Measurements from ENCODE around the gene CHTOP.

Gene CHTOP

DNA sequence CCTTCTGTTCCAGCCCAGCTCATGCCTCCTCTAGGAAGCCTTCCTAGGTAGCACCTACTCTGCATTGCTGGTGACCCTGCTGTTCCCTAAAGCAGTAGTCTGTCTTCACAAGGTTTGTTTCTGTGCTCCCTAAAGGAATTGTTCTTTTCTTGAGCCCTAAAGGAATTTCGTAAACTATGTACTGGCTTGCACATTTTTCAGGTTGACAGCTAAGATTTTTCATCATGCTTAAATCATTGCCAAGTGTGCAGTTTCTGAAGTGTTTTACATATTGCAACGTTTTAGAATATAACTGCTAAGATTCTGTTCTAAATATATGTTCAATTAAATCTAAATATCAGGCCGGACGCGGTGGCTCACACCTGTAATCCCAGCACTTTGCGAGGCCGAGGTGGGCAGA, 34.0 kb upstream of the CHTOP start:
- no peak for TF ChIP-seq POU2F2 (IDR thresholded peaks at IDR 0.05; ENCODE audit: low read depth, low read length)
- no peak for TF ChIP-seq TAF1 (IDR thresholded peaks at IDR 0.05; ENCODE audit: low read depth, low read length)
- no peak for TF ChIP-seq POLR2AphosphoS5 (IDR thresholded peaks at IDR 0.05; ENCODE audit: low read depth, low read length)
- no peak for TF ChIP-seq SPI1 (IDR thresholded peaks at IDR 0.05; ENCODE audit: low read depth, low read length)
- no peak for TF ChIP-seq PAX5 (IDR thresholded peaks at IDR 0.05; ENCODE audit: insufficient read depth, low read length, severe bottlenecking)
- no peak for TF ChIP-seq POLR2A (IDR thresholded peaks at IDR 0.05; ENCODE audit: low read depth, low read length)
- FAIRE-seq (no peak), DNase-seq (ENCODE audit: insufficient read length, low spot score) (no peak)

DNA sequence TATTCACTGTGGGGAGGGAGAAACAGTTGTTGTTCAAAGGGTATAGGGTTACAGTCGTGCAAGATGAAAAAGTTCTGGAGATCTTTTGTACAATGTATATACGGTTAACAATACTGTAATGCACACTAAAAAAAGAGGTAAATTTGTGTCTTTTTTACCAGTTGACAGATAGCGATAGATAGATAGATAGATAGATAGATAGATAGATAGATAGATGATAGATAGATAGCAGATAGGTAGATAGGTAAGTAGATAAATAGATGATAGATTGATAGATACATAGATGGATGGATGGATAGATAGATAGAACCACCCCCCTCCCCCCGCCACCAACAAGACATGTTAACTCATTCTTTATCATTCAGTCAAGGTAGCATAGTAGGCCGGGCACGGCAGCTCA, 31.1 kb upstream of the CHTOP start:
- DNase-seq (ENCODE audit: insufficient read length, low spot score): no peak
- TF ChIP-seq POLR2A (IDR thresholded peaks at IDR 0.05; ENCODE audit: low read depth, low read length): no peak
- no peak for TF ChIP-seq POU2F2 (IDR thresholded peaks at IDR 0.05; ENCODE audit: low read depth, low read length)
- no peak for TF ChIP-seq TAF1 (IDR thresholded peaks at IDR 0.05; ENCODE audit: low read depth, low read length)
- TF ChIP-seq SPI1 (IDR thresholded peaks at IDR 0.05; ENCODE audit: low read depth, low read length): no peak
- TF ChIP-seq POLR2AphosphoS5 (IDR thresholded peaks at IDR 0.05; ENCODE audit: low read depth, low read length): no peak
- TF ChIP-seq PAX5 (IDR thresholded peaks at IDR 0.05; ENCODE audit: insufficient read depth, low read length, severe bottlenecking): no peak

DNA sequence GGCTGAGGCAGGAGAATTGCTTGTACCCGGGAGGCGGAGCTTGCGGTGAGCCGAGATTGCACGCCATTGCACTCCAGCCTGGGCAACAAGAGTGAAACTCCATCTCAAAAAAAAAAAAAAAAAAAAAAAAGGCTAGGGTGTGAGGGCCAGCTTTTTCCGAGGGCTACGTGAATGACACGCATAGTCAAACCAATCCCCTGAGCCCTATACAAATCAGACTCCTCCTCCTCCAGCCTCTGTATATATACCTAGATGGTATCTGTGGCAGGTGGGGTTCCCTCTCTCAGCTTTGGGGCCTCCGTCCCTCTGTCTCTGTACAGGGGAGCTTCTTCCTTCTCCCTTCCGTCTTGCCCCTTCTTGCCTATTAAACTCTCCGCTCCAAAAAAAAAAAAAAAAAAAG, 27.7 kb upstream of the CHTOP start:
- DNase-seq (ENCODE audit: insufficient read length, low spot score) (no peak), FAIRE-seq (no peak)
- no peak for TF ChIP-seq TAF1 (IDR thresholded peaks at IDR 0.05; ENCODE audit: low read depth, low read length)
- TF ChIP-seq POLR2AphosphoS5 (IDR thresholded peaks at IDR 0.05; ENCODE audit: low read depth, low read length): no peak
- no peak for TF ChIP-seq POU2F2 (IDR thresholded peaks at IDR 0.05; ENCODE audit: low read depth, low read length)
- no peak for TF ChIP-seq SPI1 (IDR thresholded peaks at IDR 0.05; ENCODE audit: low read depth, low read length)
- TF ChIP-seq POLR2A (IDR thresholded peaks at IDR 0.05; ENCODE audit: low read depth, low read length): no peak
- TF ChIP-seq PAX5 (IDR thresholded peaks at IDR 0.05; ENCODE audit: insufficient read depth, low read length, severe bottlenecking): no peak

More for the DNA sequence above, 31.1 kb upstream of the CHTOP start:
- no peak for FAIRE-seq

DNA sequence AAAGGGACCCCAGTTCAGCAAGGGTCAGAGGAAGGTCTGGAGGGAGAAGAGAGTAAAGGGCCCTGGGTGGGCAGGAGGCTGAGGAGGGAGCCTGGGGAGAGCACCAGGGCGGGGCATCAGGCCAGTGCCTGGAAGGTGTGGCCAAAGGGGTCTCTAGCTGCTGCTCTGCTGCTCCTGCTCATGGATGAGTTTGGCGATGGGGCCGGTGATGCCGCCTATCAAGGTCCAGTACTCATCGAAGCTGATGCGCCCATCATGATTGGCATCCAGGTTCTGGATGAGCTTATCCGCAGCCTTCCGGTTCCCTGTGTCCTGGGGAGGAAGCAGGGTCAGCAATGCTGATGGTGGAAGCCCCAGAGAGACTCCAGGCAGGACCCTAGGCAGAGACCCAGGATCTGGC, 26.5 kb upstream of the CHTOP start:
- no peak for TF ChIP-seq SPI1 (IDR thresholded peaks at IDR 0.05; ENCODE audit: low read depth, low read length)
- no peak for TF ChIP-seq TAF1 (IDR thresholded peaks at IDR 0.05; ENCODE audit: low read depth, low read length)
- TF ChIP-seq POLR2A (IDR thresholded peaks at IDR 0.05; ENCODE audit: low read depth, low read length): no peak
- no peak for TF ChIP-seq POU2F2 (IDR thresholded peaks at IDR 0.05; ENCODE audit: low read depth, low read length)
- no peak for TF ChIP-seq PAX5 (IDR thresholded peaks at IDR 0.05; ENCODE audit: insufficient read depth, low read length, severe bottlenecking)
- no peak for TF ChIP-seq POLR2AphosphoS5 (IDR thresholded peaks at IDR 0.05; ENCODE audit: low read depth, low read length)
- FAIRE-seq (no peak), DNase-seq (ENCODE audit: insufficient read length, low spot score) (no peak)

DNA sequence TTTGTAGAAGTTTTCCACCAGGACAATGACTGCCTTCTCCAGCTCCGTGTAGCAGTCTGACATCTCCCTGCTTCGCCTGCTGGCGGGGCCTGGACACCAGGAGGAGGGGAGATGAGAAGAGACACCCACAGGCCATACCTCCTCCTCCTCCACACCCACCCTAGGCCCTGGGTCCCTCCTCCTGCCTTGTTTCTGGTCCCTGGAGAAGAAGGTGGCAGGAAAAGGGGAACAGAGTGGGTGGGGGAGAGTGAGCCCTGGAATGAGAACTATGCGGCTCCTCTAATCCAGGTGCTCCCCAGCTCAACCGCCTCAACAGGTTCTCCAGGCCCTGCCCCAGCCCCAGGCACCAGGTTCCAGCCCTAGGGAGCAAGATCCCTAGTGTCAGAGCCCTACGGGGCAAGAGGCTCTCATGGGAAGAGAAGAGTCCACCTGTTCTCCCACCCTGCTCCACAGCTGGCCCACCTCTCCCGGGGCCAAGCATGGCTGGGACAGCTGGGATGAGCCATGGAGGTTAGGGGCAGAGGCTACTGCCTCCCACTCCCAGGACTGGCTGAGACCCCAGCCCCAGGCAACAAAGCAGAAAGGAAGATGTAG, 25.7 kb upstream of the CHTOP start:
- no peak for FAIRE-seq

DNA sequence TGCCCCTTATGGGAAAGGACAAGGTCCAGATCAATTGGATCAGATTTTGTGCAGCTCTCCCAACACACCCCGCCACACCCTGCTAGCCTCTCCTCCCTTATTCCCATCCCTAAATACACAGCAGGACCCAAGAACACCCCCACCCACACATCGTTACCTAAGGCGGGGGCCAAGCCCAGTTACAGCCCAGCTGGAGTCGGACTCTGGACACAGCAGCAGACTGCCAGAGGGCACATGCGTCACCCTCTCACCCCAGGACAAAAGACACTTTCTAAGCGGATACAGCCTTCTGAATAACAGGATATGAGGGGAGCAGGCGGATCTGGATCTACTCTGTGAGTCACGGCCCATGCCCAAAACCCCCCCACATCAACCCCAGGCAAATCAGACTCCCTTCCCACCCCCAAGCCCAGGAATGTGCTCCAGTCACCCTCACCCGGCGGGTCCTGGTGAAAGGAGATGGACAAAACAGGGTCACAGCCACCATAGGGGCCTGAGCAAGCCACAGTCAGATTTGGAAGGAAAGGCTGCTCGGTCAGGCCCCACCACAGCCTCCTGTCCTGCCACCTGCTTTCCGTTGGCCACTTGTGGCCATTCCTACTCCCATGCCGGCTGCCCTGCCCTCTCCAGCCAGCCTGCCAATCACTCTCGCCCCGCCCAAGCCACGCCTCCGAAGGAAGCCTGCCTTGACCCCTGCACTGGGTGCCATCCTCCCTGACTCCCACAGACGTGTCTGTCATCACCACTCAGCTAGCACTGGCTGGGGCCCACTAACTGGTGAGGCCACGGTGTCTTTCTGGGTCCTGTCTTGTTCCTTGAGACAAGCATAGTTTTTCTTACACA, 24.9 kb upstream of the CHTOP start:
- no peak for TF ChIP-seq TAF1 (IDR thresholded peaks at IDR 0.05; ENCODE audit: low read depth, low read length)
- TF ChIP-seq PAX5 (IDR thresholded peaks at IDR 0.05; ENCODE audit: insufficient read depth, low read length, severe bottlenecking): no peak
- no peak for TF ChIP-seq POLR2AphosphoS5 (IDR thresholded peaks at IDR 0.05; ENCODE audit: low read depth, low read length)
- TF ChIP-seq POLR2A (IDR thresholded peaks at IDR 0.05; ENCODE audit: low read depth, low read length): no peak
- no peak for TF ChIP-seq SPI1 (IDR thresholded peaks at IDR 0.05; ENCODE audit: low read depth, low read length)
- TF ChIP-seq POU2F2 (IDR thresholded peaks at IDR 0.05; ENCODE audit: low read depth, low read length): no peak
- no peak for FAIRE-seq
- DNase-seq (ENCODE audit: insufficient read length, low spot score): no peak

More for the DNA sequence above, 25.7 kb upstream of the CHTOP start:
- DNase-seq (ENCODE audit: insufficient read length, low spot score): no peak
- TF ChIP-seq POLR2AphosphoS5 (IDR thresholded peaks at IDR 0.05; ENCODE audit: low read depth, low read length) (no peak), PAX5 (IDR thresholded peaks at IDR 0.05; ENCODE audit: insufficient read depth, low read length, severe bottlenecking) (no peak), POU2F2 (IDR thresholded peaks at IDR 0.05; ENCODE audit: low read depth, low read length) (no peak), POLR2A (IDR thresholded peaks at IDR 0.05; ENCODE audit: low read depth, low read length) (no peak), TAF1 (IDR thresholded peaks at IDR 0.05; ENCODE audit: low read depth, low read length) (no peak), SPI1 (IDR thresholded peaks at IDR 0.05; ENCODE audit: low read depth, low read length) (no peak)

DNA sequence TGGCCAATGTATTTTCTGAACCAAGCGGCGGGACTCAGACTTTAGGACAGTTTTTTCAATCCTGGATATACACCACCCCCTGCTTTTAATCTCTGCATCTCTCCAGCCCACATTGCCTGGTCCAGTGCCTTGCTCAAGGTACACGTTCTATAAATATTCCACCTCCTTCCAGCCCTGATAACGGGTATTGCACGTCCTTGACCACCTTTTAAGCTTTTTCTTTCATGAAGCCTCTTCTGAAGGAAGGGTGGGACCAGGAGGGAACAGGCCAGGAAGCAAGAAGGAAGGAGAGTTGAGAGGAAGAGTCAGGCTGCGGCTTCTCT, 24.3 kb upstream of the CHTOP start:
- FAIRE-seq (no peak), DNase-seq (ENCODE audit: insufficient read length, low spot score) (no peak)
- TF ChIP-seq PAX5 (IDR thresholded peaks at IDR 0.05; ENCODE audit: insufficient read depth, low read length, severe bottlenecking) (no peak), SPI1 (IDR thresholded peaks at IDR 0.05; ENCODE audit: low read depth, low read length) (no peak), POLR2AphosphoS5 (IDR thresholded peaks at IDR 0.05; ENCODE audit: low read depth, low read length) (no peak), TAF1 (IDR thresholded peaks at IDR 0.05; ENCODE audit: low read depth, low read length) (no peak), POU2F2 (IDR thresholded peaks at IDR 0.05; ENCODE audit: low read depth, low read length) (no peak), POLR2A (IDR thresholded peaks at IDR 0.05; ENCODE audit: low read depth, low read length) (no peak)

DNA sequence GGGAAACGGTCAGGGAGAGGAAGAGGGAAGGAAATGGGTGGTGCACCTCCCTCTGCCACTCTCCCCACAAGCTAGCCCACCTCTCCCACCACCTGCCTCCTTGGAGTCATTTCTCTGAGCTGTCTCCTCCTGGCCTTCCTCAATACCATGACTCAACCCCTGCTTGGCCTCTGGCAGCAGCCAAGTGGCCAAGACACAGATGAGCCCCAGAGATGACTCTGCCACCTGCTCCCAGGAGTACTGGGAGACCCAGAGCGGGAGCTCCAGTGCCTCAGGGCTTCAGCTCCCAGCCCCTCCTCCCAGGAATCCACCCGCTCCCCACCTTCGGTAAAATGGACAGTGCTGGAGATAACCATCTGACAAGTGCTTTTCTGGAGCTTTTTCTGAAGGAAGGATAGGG, 23.5 kb upstream of the CHTOP start:
- TF ChIP-seq PAX5 (IDR thresholded peaks at IDR 0.05; ENCODE audit: insufficient read depth, low read length, severe bottlenecking) (no peak), POLR2AphosphoS5 (IDR thresholded peaks at IDR 0.05; ENCODE audit: low read depth, low read length) (no peak), SPI1 (IDR thresholded peaks at IDR 0.05; ENCODE audit: low read depth, low read length) (no peak), POU2F2 (IDR thresholded peaks at IDR 0.05; ENCODE audit: low read depth, low read length) (no peak), POLR2A (IDR thresholded peaks at IDR 0.05; ENCODE audit: low read depth, low read length) (no peak), TAF1 (IDR thresholded peaks at IDR 0.05; ENCODE audit: low read depth, low read length) (no peak)
- no peak for DNase-seq (ENCODE audit: insufficient read length, low spot score)
- FAIRE-seq: no peak

DNA sequence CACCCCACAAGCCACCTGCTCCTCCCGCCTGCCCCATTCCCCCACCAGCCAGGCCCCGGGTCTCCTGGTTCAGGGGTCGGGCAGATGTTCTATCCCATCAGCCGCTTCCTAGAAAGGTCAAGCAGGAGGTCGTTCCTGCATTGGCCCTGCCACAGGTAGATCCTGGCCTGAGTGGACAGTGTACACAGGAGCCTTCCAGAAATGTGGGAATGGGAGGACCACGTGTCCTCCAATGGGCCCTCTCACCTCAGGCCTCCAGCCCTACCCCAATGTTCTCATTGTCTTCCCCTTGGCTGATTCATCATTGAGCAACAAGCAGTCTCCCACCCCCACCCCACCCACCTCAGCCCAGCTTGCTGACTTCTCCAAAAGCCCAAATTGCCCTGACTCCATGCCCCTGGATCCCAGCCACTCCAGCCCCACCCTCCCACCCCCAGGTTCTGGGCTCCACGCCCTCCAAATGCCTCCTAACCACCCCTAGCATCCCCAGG, 23.0 kb upstream of the CHTOP start:
- no peak for DNase-seq (ENCODE audit: insufficient read length, low spot score)
- no peak for TF ChIP-seq PAX5 (IDR thresholded peaks at IDR 0.05; ENCODE audit: insufficient read depth, low read length, severe bottlenecking)
- no peak for TF ChIP-seq POLR2A (IDR thresholded peaks at IDR 0.05; ENCODE audit: low read depth, low read length)
- TF ChIP-seq SPI1 (IDR thresholded peaks at IDR 0.05; ENCODE audit: low read depth, low read length): no peak
- no peak for TF ChIP-seq POU2F2 (IDR thresholded peaks at IDR 0.05; ENCODE audit: low read depth, low read length)
- no peak for FAIRE-seq

Measured in GM12891 (cell line).